SK-N-MC (cell line): Measurements from ENCODE around the gene PARP12.

Experiments used
- DNase-seq: peaks from one replicate; pipeline ENCODE4 v3.0.0-alpha.2; 2011; ENCODE audit warnings: low read depth, low spot score
- H3K27ac ChIP-seq: fragments of 200-600 bp; sonication (generic); 2 replicates; pipeline ENCODE4 v1.5.1; 2016; ENCODE audit warnings: mixed run types
- H3K36me3 ChIP-seq: fragments of 200-600 bp; sonication (generic); 2 replicates; pipeline ENCODE4 v1.6.1; 2017; ENCODE audit warnings: antibody characterized with exemption, low read length, mixed read lengths; ENCODE audit not compliant: insufficient read depth
- H3K4me3 ChIP-seq: fragments of 200-600 bp; sonication (generic); 2 replicates; pipeline ENCODE4 v1.5.1; 2016
- H3K9ac ChIP-seq: fragments of 200-600 bp; sonication (generic); 2 replicates; pipeline ENCODE4 v1.8.0; 2017; ENCODE audit warnings: mixed run types, mixed read lengths; ENCODE audit not compliant: insufficient read length
- H3K9me3 ChIP-seq: fragments of 200-600 bp; sonication (generic); 2 replicates; pipeline ENCODE4 v1.6.1; 2017; ENCODE audit warnings: low read depth, mild to moderate bottlenecking, antibody characterized with exemption, low read length, moderate library complexity, mixed read lengths
- EZH2 ChIP-seq: fragments of 200-600 bp; sonication (generic); IDR thresholded peaks from one replicate; pipeline ENCODE4 v1.6.1; 2017; ENCODE audit warnings: antibody characterized with exemption
- FOXP2 ChIP-seq: optimal IDR thresholded peaks from 2 replicates; pipeline ENCODE3; 2011; ENCODE audit warnings: mild to moderate bottlenecking, moderate library complexity; ENCODE audit not compliant: insufficient read depth; ENCODE audit errors: extremely low read length, control extremely low read depth
- POLR2AphosphoS5 ChIP-seq: IDR thresholded peaks from 2 replicates; pipeline ENCODE4 v1.6.1; 2012; ENCODE audit warnings: mild to moderate bottlenecking, low read depth, low read length, borderline replicate concordance

PARP12 gene

GRCh38 chr7:139998572-139998971, 64.2 kb downstream of the PARP12 start:
- no peak overlapping the region for H3K9ac ChIP-seq
- no peak overlapping the region for H3K27ac ChIP-seq
- H3K36me3 ChIP-seq = no peaks in the 10 kb centered on the region
- no peak for DNase-seq
- H3K9me3 ChIP-seq = no peaks in the 10 kb centered on the region
- no peak overlapping the region for H3K4me3 ChIP-seq
- TF ChIP-seq FOXP2 (no peak), POLR2AphosphoS5 (no peak), EZH2 (no peak)

DNA sequence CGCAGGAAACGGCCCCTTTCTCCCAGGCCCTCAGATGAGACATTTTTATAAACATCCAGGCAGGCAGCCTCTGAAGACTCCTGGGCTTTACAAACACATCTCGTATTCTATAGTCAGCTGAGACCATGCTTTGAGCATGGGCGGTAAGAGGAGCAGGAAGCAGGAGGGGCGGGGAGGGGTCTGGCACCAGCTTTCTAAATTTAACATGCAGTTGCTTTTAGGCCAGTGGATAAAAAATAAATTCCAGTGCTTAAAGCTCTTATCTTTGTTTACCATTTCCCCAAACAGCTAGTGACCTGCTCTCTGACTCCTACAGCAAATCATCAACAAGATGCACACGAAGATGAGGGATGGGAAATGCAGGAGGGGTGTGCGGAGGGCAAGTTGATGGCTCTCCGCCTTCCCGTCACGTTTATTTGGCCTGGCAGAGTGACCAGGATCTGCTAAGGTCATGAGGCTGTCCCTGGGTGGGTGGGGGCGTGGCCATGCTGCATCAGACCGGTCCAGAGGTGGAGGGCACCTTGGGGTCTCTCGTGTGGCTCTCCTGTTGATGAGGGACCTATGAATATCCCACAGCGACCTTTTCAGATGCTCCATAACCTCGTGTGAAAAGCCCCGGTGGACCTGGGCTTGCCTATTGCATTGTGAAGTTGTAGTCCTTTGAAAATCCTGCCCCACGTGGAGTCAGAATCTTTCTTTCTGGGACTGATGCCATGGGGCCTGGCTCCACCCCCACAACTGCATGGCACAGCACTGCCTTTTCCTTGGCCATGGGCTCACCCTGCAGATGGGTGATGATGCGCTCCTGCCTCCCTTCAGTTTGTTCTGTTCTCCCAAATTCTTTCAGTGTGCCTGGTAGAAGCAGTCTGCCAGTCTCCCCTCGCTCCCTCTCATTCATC, 67.5 kb downstream of the PARP12 start:
- no peak for DNase-seq
- no peak overlapping the region for H3K27ac ChIP-seq
- no peaks in the 10 kb centered on the region for H3K36me3 ChIP-seq
- H3K4me3 ChIP-seq = no peak overlapping the region
- TF ChIP-seq FOXP2 (no peak), POLR2AphosphoS5 (no peak), EZH2 (no peak)
- no peak overlapping the region for H3K9ac ChIP-seq
- no peaks in the 10 kb centered on the region for H3K9me3 ChIP-seq

DNA sequence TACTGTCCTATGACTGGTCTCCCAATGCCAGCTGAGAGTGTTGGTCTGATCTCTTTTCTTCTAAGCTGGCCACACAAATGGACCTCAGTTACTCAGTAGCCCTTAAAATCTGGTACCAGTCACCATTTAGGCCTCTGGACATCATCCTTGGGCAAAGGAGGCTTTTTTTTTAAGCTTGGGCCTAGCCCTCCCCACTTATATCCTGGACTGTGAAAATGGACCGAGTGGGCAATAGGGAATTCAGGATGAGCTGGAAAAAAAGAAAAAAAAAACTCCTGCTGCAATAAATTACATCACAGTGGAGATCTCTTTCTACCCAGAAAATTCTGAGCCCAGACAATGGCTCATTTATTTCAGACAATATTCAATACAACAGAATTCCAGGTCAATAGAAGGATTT, 68.4 kb downstream of the PARP12 start:
- DNase-seq = no peak
- H3K4me3 ChIP-seq = no peak overlapping the region
- TF ChIP-seq POLR2AphosphoS5 = no peak
- TF ChIP-seq EZH2 = no peak
- TF ChIP-seq FOXP2 = no peak
- H3K9ac ChIP-seq = no peak overlapping the region
- H3K27ac ChIP-seq = no peak overlapping the region
- no peaks in the 10 kb centered on the region for H3K36me3 ChIP-seq
- H3K9me3 ChIP-seq = no peaks in the 10 kb centered on the region

- Histone ChIP-seq H3K9ac (no peak overlapping the region), H3K9me3 (no peaks in the 10 kb centered on the region), H3K36me3 (no peaks in the 10 kb centered on the region), H3K27ac (no peak overlapping the region), H3K4me3 (no peak overlapping the region)
- TF ChIP-seq POLR2AphosphoS5 (no peak), FOXP2 (no peak), EZH2 (no peak)
- no peak for DNase-seq
Observed at GRCh38 chr7:139993592-139993991, 69.2 kb downstream of the PARP12 start.

GRCh38 chr7:139993169-139993568, 69.6 kb downstream of the PARP12 start:
- Histone ChIP-seq H3K4me3 (no peak overlapping the region), H3K36me3 (no peaks in the 10 kb centered on the region), H3K27ac (no peak overlapping the region), H3K9ac (no peak overlapping the region), H3K9me3 (no peaks in the 10 kb centered on the region)
- TF ChIP-seq FOXP2 (no peak), POLR2AphosphoS5 (no peak), EZH2 (no peak)
- DNase-seq = no peak

GRCh38 chr7:139992353-139993044, 70.3 kb downstream of the PARP12 start:
- no peaks in the 10 kb centered on the region for H3K9me3 ChIP-seq
- no peak for TF ChIP-seq POLR2AphosphoS5
- TF ChIP-seq EZH2 = no peak
- TF ChIP-seq FOXP2 = no peak
- H3K4me3 ChIP-seq = no peak overlapping the region
- no peaks in the 10 kb centered on the region for H3K36me3 ChIP-seq
- no peak for DNase-seq
- no peak overlapping the region for H3K9ac ChIP-seq
- H3K27ac ChIP-seq = no peak overlapping the region

- Histone ChIP-seq H3K4me3 (no peak overlapping the region), H3K36me3 (no peaks in the 10 kb centered on the region), H3K9me3 (no peaks in the 10 kb centered on the region), H3K27ac (no peak overlapping the region), H3K9ac (no peak overlapping the region)
- DNase-seq = no peak
- TF ChIP-seq EZH2 = no peak
- TF ChIP-seq POLR2AphosphoS5 = no peak
- TF ChIP-seq FOXP2 = no peak
Observed at GRCh38 chr7:139991911-139992310, 70.8 kb downstream of the PARP12 start.

DNA sequence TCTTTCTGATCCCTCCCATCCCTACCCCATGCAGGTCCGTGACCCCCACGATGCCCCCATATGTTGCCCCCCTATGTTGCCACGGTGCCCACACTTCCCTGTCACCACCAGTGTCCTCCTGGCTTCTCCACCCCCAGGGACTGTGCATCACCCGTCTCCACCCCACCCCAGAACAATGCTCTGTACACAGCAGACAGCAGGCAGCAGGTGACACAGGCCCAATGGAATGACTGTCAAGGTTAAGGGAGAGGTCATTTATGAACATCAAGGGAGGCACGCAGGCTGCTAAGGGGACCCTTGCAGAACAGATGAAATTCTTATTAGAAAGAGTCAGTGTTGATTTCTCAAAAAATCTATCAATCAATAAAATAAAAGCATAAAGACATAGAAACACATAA, 71.5 kb downstream of the PARP12 start:
- no peaks in the 10 kb centered on the region for H3K36me3 ChIP-seq
- H3K27ac ChIP-seq = no peak overlapping the region
- no peak for TF ChIP-seq POLR2AphosphoS5
- no peak for TF ChIP-seq FOXP2
- TF ChIP-seq EZH2 = no peak
- H3K9me3 ChIP-seq = no peaks in the 10 kb centered on the region
- H3K4me3 ChIP-seq = no peak overlapping the region
- no peak overlapping the region for H3K9ac ChIP-seq
- DNase-seq = no peak
